Fibroblast of pulmonary artery (primary cell): Measurements from ENCODE around the gene MACC1.

Experiments used
- DNase-seq: peaks from one replicate; pipeline ENCODE4 v3.0.0-alpha.2; 2010; ENCODE audit warnings: low read depth
- H3K4me3 ChIP-seq: replicated peaks from 2 replicates; pipeline ENCODE4 v1.5.1; 2011; ENCODE audit warnings: low read depth, mild to moderate bottlenecking, control low read depth, low read length, moderate library complexity
- CTCF ChIP-seq: IDR thresholded peaks from 2 replicates; pipeline ENCODE4 v1.5.1; 2011; ENCODE audit warnings: mild to moderate bottlenecking, control low read depth, low read length, inconsistent platforms; ENCODE audit errors: missing control alignments

Gene MACC1

GRCh38 chr7:20219062-20219445, 1.9 kb upstream of the MACC1 start:
- no peak for DNase-seq
- no peak overlapping the region for H3K4me3 ChIP-seq
- no peak for TF ChIP-seq CTCF

GRCh38 chr7:20218279-20218678, 1.1 kb upstream of the MACC1 start:
- DNase-seq: no peak
- TF ChIP-seq CTCF: no peak

GRCh38 chr7:20216406-20217036, 663 bp downstream of the MACC1 start:
- no peak for DNase-seq
- no peak overlapping the region for H3K4me3 ChIP-seq
- TF ChIP-seq CTCF: no peak

More at GRCh38 chr7:20218279-20218678, 1.1 kb upstream of the MACC1 start:
- no peak overlapping the region for H3K4me3 ChIP-seq

- no peak for TF ChIP-seq CTCF
- no peak for DNase-seq
- H3K4me3 ChIP-seq: no peak overlapping the region
Measured at GRCh38 chr7:20214921-20215669, 2.1 kb downstream of the MACC1 start.

GRCh38 chr7:20214132-20214531, 3.1 kb downstream of the MACC1 start:
- no peak for DNase-seq
- no peak overlapping the region for H3K4me3 ChIP-seq
- TF ChIP-seq CTCF: no peak

- no peak overlapping the region for H3K4me3 ChIP-seq
- TF ChIP-seq CTCF: no peak
- DNase-seq: no peak
Measured at GRCh38 chr7:20213378-20213777, 3.8 kb downstream of the MACC1 start.
